IMR-90 (cell line): ENCODE results near the gene IFI27L2. TPM values are rescaled to one million over a fixed set of nuclear protein-coding genes. Genes with fewer than 3 reads are reported as not detected.

Source experiments
- ATAC-seq: fragments of 200-7000 bp; cut with Tn5 transposase; 2 replicates; pipeline ENCODE4 v1.9.1; 2020; ENCODE audit warnings: low read depth, mild to moderate bottlenecking, moderate library complexity
- BruUV-seq: library from RNA; stranded (reverse); fragments of 400-500 nt; replicated peaks from 2 replicates; lab custom pipeline; 2021; lab: Mats Ljungman, UMichigan
- CTCF ChIA-PET: fragments of 300-600 bp; formaldehyde crosslinking; extraction: SDS; loops from one replicate; lab custom pipeline; 2021; ENCODE audit warnings: antibody characterized with exemption; lab: Yijun Ruan, JAX
- POLR2A ChIA-PET: fragments of 300-600 bp; sonication (Branson Sonifier 250); formaldehyde crosslinking; loops from one replicate; lab custom pipeline; 2022; ENCODE audit warnings: antibody characterized with exemption; ENCODE audit not compliant: unreplicated experiment; lab: Charles Lee
- DNase-seq: peaks from one replicate; pipeline ENCODE4 v3.0.0; 2013
- H2AFZ ChIP-seq: replicated peaks from 2 replicates; pipeline ENCODE3; 2013; ENCODE audit warnings: low read length, mild to moderate bottlenecking; ENCODE audit not compliant: poor library complexity
- H2AK5ac ChIP-seq: 2 replicates; pipeline ENCODE4 v1.6.1; 2013; ENCODE audit warnings: low read depth, low read length, inconsistent platforms
- H2AK9ac ChIP-seq: replicated peaks from 2 replicates; pipeline ENCODE3; 2013; ENCODE audit warnings: mild to moderate bottlenecking, low read depth, low read length, moderate library complexity; ENCODE audit not compliant: poor library complexity
- H2BK120ac ChIP-seq: 2 replicates; pipeline ENCODE4 v1.6.1; 2013; ENCODE audit warnings: low read depth, low read length, inconsistent platforms
- H2BK15ac ChIP-seq: 3 replicates; pipeline ENCODE4 v1.6.1; 2013; ENCODE audit warnings: low read depth, low read length, inconsistent platforms
- H2BK20ac ChIP-seq: 2 replicates; pipeline ENCODE4 v1.6.1; 2013; ENCODE audit warnings: low read depth, mild to moderate bottlenecking, inconsistent platforms, low read length, moderate library complexity
- H2BK5ac ChIP-seq: 2 replicates; pipeline ENCODE4 v1.6.1; 2013; ENCODE audit warnings: mild to moderate bottlenecking, low read depth, low read length, inconsistent platforms; ENCODE audit not compliant: poor library complexity, severe bottlenecking
- H3K14ac ChIP-seq: replicated peaks from 2 replicates; pipeline ENCODE4 v1.6.1; 2013; ENCODE audit warnings: low read depth, low read length, inconsistent platforms
- H3K18ac ChIP-seq: 2 replicates; pipeline ENCODE4 v1.6.1; 2013; ENCODE audit warnings: low read depth, low read length, control low read depth
- H3K23ac ChIP-seq: 2 replicates; pipeline ENCODE4 v1.6.1; 2013; ENCODE audit warnings: low read depth, low read length, inconsistent platforms
- H3K27ac ChIP-seq: 2 replicates; pipeline ENCODE4 v1.5.1; 2013; ENCODE audit warnings: mild to moderate bottlenecking, control low read depth, low read length; ENCODE audit not compliant: insufficient read depth
- H3K27me3 ChIP-seq: 2 replicates; pipeline ENCODE4 v1.6.1; 2013; ENCODE audit warnings: low read length; ENCODE audit not compliant: control insufficient read depth, insufficient read depth
- H3K36me3 ChIP-seq: 2 replicates; pipeline ENCODE4 v1.6.1; 2013; ENCODE audit warnings: low read length, mixed read lengths; ENCODE audit not compliant: control insufficient read depth, insufficient read depth
- H3K4ac ChIP-seq: 2 replicates; pipeline ENCODE4 v1.6.1; 2013; ENCODE audit warnings: low read depth, low read length, inconsistent platforms
- H3K4me1 ChIP-seq: 2 replicates; pipeline ENCODE4 v1.6.1; 2013; ENCODE audit warnings: low read length, mixed read lengths; ENCODE audit not compliant: control insufficient read depth, insufficient read depth
- H3K4me2 ChIP-seq: 2 replicates; pipeline ENCODE4 v1.6.1; 2013; ENCODE audit warnings: low read depth, mild to moderate bottlenecking, control low read depth, low read length, moderate library complexity
- H3K4me3 ChIP-seq: 2 replicates; pipeline ENCODE4 v1.5.1; 2013; ENCODE audit warnings: low read depth, mild to moderate bottlenecking, control low read depth, low read length, moderate library complexity; ENCODE audit not compliant: insufficient read depth
- H3K56ac ChIP-seq: 2 replicates; pipeline ENCODE4 v1.6.1; 2013; ENCODE audit warnings: low read length, inconsistent platforms; ENCODE audit not compliant: insufficient read depth; ENCODE audit errors: extremely low read depth
- H3K79me1 ChIP-seq, 2 experiments: 2 replicates each; pipeline ENCODE4 v1.6.1; 2013; ENCODE audit warnings: low read length in 2 of 2, inconsistent platforms in 1 of 2, low read depth in 1 of 2
- H3K9ac ChIP-seq: 2 replicates; pipeline ENCODE4 v1.6.1; 2013; ENCODE audit warnings: low read depth, low read length, control low read depth
- H3K9me1 ChIP-seq: 2 replicates; pipeline ENCODE4 v1.6.1; 2013; ENCODE audit warnings: low read length, inconsistent platforms; ENCODE audit not compliant: insufficient read depth
- H3K9me3 ChIP-seq: 2 replicates; pipeline ENCODE4 v1.6.1; 2013; ENCODE audit warnings: low read length; ENCODE audit not compliant: control insufficient read depth, insufficient read depth
- H4K20me1 ChIP-seq: 2 replicates; pipeline ENCODE4 v1.6.1; 2013; ENCODE audit warnings: low read length, inconsistent platforms; ENCODE audit not compliant: insufficient read depth
- H4K5ac ChIP-seq: 2 replicates; pipeline ENCODE4 v1.6.1; 2013; ENCODE audit warnings: mild to moderate bottlenecking, low read depth, low read length, control low read depth
- H4K8ac ChIP-seq, 2 experiments: 2 replicates each; pipeline ENCODE4 v1.6.1; 2013; ENCODE audit warnings: low read depth in 2 of 2, low read length in 2 of 2, control low read depth in 1 of 2, inconsistent platforms in 1 of 2
- H4K91ac ChIP-seq: 2 replicates; pipeline ENCODE4 v1.6.1; 2013; ENCODE audit warnings: low read depth, low read length, inconsistent platforms; ENCODE audit not compliant: insufficient read depth
- CTCF ChIP-seq: conservative IDR thresholded peaks from 2 replicates; pipeline ENCODE4 v1.5.1; 2012; ENCODE audit warnings: mild to moderate bottlenecking, low read depth, low read length, improper control_type of control experiment
- WGBS, 2 experiments: methylation state at CpG; one replicate each; pipeline versions ENCODE4 v1.1.5 to v1.1.7; 2013; ENCODE audit warnings: missing lambda C conversion rate in 2 of 2; ENCODE audit not compliant: insufficient read length in 1 of 2; ENCODE audit errors: extremely low coverage in 2 of 2; 5-methylcytosine and 5-hydroxymethylcytosine counted together
- dilution Hi-C: fragments of 300-500 bp; cut with HindIII; formaldehyde crosslinking; loops from one replicate; pipeline ENCODE4 v1.14.3; 2018; ENCODE audit warnings: low sequenced_read_pairs; ENCODE audit not compliant: unreplicated experiment
- in situ Hi-C: fragments of 300-500 bp; cut with MboI; formaldehyde crosslinking; loops from 3 replicates; pipeline ENCODE4 v1.14.3; 2019; ENCODE audit warnings: low sequenced_read_pairs, inconsistent platforms, mixed read lengths
- intact Hi-C: fragments of 100-400 bp; cut with micrococcal nuclease; formaldehyde crosslinking; loops from 2 replicates; pipeline ENCODE4 v1.10.0; 2022
- polyA plus RNA-seq, 3 experiments: library from polyadenylated mRNA; depleted of rRNA; stranded (reverse); fragments of >200 nt; gene quantifications; 2 replicates each; pipeline ENCODE4 v1.2.3, GENCODE V29; 2012; ENCODE audit warnings: low replicate concordance in 1 of 3
- total RNA-seq: library from RNA; depleted of rRNA; stranded (reverse); fragments of >200 nt; gene quantifications from 2 replicates; pipeline ENCODE4 v1.2.3, GENCODE V29; 2012

IFI27L2 gene
- total and polyA plus RNA-seq, 2 of the 4 experiments (the other 2 are of a cell fraction): 43.0 to 187 TPM

- Histone ChIP-seq H3K14ac (no peak overlapping the region), H3K4me2 (peak overlapping the region; percentile 95), H3K4ac (peak overlapping the region; percentile 4; the same call in 1 of the 2 replicates), H2AK5ac (no peak overlapping the region), H4K20me1 (no peaks in the 10 kb centered on the region), H3K9me1 (peaks cover 5% of the 10 kb centered on the region; the same call in 1 of the 2 replicates), H3K4me1 (peaks cover 5% of the 10 kb centered on the region), H3K79me1 (peaks cover 0 to 14% of the 10 kb centered on the region in 2 experiments; a peak in 1 of 4 replicates), H4K5ac (0 out of 2 replicates have a peak overlapping the region, but pooled peaks have one; percentile 30), H3K9ac (peak overlapping the region; percentile 50), H3K36me3 (peaks cover 12% of the 10 kb centered on the region), H3K9me3 (no peaks in the 10 kb centered on the region), H4K91ac (no peak overlapping the region), H2BK120ac (no peak overlapping the region), H2BK15ac (no peak overlapping the region), H3K56ac (peak overlapping the region; percentile 29; the same call in 1 of the 2 replicates), H3K23ac (no peak overlapping the region), H3K27me3 (no peaks in the 10 kb centered on the region), H3K4me3 (peak overlapping the region; percentile 92), H3K27ac (no peak overlapping the region), H3K18ac (no peak overlapping the region), H2BK20ac (no peak overlapping the region), H2BK5ac (no peak overlapping the region), H4K8ac (peak overlapping the region; percentile 21 to 64; a peak in 3 of 4 replicates), H2AK9ac (no peak overlapping the region), H2AFZ (peak overlapping the region; percentile 97)
- ATAC-seq (no peak), DNase-seq (peak; percentile 34)
- 0% methylated on average over 1 of the region's 12 CpGs; no CpG with 5 or more reads in 1 of the 2 experiments for WGBS, 2 experiments
- POLR2A ChIA-PET: interaction anchor here (0.7 to 1.2 kb wide), 2 partner anchors 36 to 119 kb away, joined by 4 to 12 read pairs; no protein-coding TSS in a partner anchor
- no peak for TF ChIP-seq CTCF
- in situ Hi-C loops (loop anchor here (10.0 kb wide), 1 partner anchor 185 kb away; no protein-coding TSS in a partner anchor), dilution Hi-C loops (no loop called here), intact Hi-C loops (loop anchor here (2.0 to 5.0 kb wide), 2 partner anchors 49 to 357 kb away; partner anchors contain the start of genes DDX24 and IFI27L1)
- no TSS peak for BruUV-seq
- CTCF ChIA-PET: no interaction called here
Observed at GRCh38 chr14:94129758-94130414, 482 bp upstream of the IFI27L2 start.
